VCaP (cell line): ENCODE measurements around the gene TMEM51.

Source experiments
- H3K27ac ChIP-seq: fragments of 450-650 bp; 2 replicates; pipeline ENCODE4 v1.5.1; 2017
- CTCF ChIP-seq: fragments of 450-650 bp; conservative IDR thresholded peaks from 2 replicates; pipeline ENCODE4 v1.5.1; 2017; ENCODE audit warnings: mild to moderate bottlenecking, moderate library complexity

The TMEM51 gene

GRCh38 chr1:15155888-15156741 is 2.6 kb downstream of the TMEM51 start:
- no peak overlapping the region for H3K27ac ChIP-seq
- no peak for TF ChIP-seq CTCF

GRCh38 chr1:15156807-15157380 is 3.3 kb downstream of the TMEM51 start:
- no peak for TF ChIP-seq CTCF
- no peak overlapping the region for H3K27ac ChIP-seq

- no peak overlapping the region for H3K27ac ChIP-seq
These were observed 4.2 kb downstream of the TMEM51 start for GRCh38 chr1:15157524-15158399.

GRCh38 chr1:15158506-15159165 is 5.1 kb downstream of the TMEM51 start:
- no peak overlapping the region for H3K27ac ChIP-seq
- TF ChIP-seq CTCF, result no peak

More at GRCh38 chr1:15157524-15158399, 4.2 kb downstream of the TMEM51 start:
- TF ChIP-seq CTCF, result no peak

- no peak overlapping the region for H3K27ac ChIP-seq
These were observed 5.6 kb downstream of the TMEM51 start for GRCh38 chr1:15159166-15159555.

GRCh38 chr1:15160626-15161025 is 7.1 kb downstream of the TMEM51 start:
- TF ChIP-seq CTCF, result no peak
- H3K27ac ChIP-seq, result no peak overlapping the region

More at GRCh38 chr1:15159166-15159555, 5.6 kb downstream of the TMEM51 start:
- no peak for TF ChIP-seq CTCF

GRCh38 chr1:15167386-15167785 is 13.8 kb downstream of the TMEM51 start:
- no peak overlapping the region for H3K27ac ChIP-seq
- TF ChIP-seq CTCF, result no peak
